H1 (cell line): Measurements from ENCODE around the gene KLK7. TPM values are rescaled to one million over a fixed set of nuclear protein-coding genes. Genes with fewer than 3 reads are reported as not detected.

Experiments
- ATF2 ChIP-seq: IDR thresholded peaks from 2 replicates; pipeline ENCODE4 v1.6.1; 2012; ENCODE audit warnings: low read length, inconsistent platforms
- CREB1 ChIP-seq: IDR thresholded peaks from 2 replicates; pipeline ENCODE4 v1.6.1; 2012; ENCODE audit warnings: inconsistent platforms
- SIN3A ChIP-seq, 2 experiments: IDR thresholded peaks in 1 of 2; conservative IDR thresholded peaks in 1 of 2; 2 replicates each; pipeline ENCODE4 v1.6.1; 2011 to 2012; ENCODE audit warnings: low read length in 2 of 2, improper control_type of control experiment in 1 of 2, low read depth in 1 of 2, mild to moderate bottlenecking in 1 of 2
- polyA plus RNA-seq, 7 experiments: library from polyadenylated mRNA; depleted of rRNA in 3 of 7; stranded (reverse) in 5 of 7; unstranded in 2 of 7; fragments of >200 nt in 5 of 7; fragments of 200-250 nt in 2 of 7; gene quantifications; 1 replicate in 5 of 7; 2 replicates in 1 of 7; 4 replicates in 1 of 7; pipeline versions ENCODE4 v1.2.1 to v1.2.3, GENCODE V29; 2011 to 2013; ENCODE audit warnings: missing spikeins in 2 of 7, mixed read lengths in 2 of 7
- total RNA-seq: library from RNA; stranded (reverse); fragmentation: NEBNext Ultra II Directional; extraction: Animal tissue kit (Norgen Biotek cat#: 25700); gene quantifications from 2 replicates; pipeline ENCODE4 v1.2.1, GENCODE V29; 2021

The KLK7 gene
- total and polyA plus RNA-seq, 2 of the 8 experiments (the other 6 are each of a cell fraction or from before 2014, with no cell fraction given), result 0.73 to 1.4 TPM

- TF ChIP-seq ATF2 (peak; percentile 47; the same call in 1 of the 2 replicates), SIN3A (conservative IDR thresholded peaks at IDR 0.05 in 1 of 2, IDR thresholded peaks at IDR 0.05 in 1 of 2; ENCODE audit: low read depth in 1 of 2, low read length in 2 of 2) (0 out of 4 replicates have a peak, but pooled peaks of 1 of the 2 experiments have one; percentile 20), CREB1 (peak; percentile 82)
- TF ChIP-seq, all 59 proteins: peak for 4
Observed at GRCh38 chr19:51002542-51003311, 19.0 kb upstream of the KLK7 start (continued).
